ENCODE measurements around the gene ARHGAP45.

Gene ARHGAP45

GRCh38 chr19:1073063-1073955 lies 6.3 kb downstream of the ARHGAP45 start:
- DNase-seq = no peak

DNA sequence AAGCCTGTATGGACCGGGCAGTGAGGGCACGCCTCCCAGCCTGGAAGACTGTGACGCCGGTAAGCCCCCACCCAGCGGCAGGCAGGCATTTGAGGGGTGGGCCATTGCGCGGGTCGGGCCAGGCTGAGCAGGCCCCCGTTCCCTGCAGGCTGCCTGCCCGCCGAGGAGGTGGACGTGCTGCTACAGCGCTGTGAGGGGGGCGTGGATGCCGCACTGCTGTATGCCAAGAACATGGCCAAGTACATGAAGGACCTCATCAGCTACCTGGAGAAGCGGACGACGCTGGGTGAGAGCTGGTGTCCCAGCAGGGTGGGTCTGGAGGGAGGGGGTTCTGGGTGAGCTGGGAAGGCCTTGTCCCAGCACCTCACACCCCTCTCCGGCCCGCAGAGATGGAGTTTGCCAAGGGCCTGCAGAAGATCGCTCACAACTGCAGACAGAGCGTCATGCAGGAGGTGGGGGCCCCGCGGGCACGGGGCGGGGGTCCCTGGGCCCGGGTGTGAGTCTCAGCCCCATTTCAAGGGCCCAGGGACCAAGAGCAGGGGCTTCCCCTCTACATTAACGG lies 7.1 kb downstream of the ARHGAP45 start:
- no peak for DNase-seq

- peak; percentile 94 for DNase-seq
Observed at GRCh38 chr19:1074544-1075283, 7.7 kb downstream of the ARHGAP45 start.

GRCh38 chr19:1076046-1076386 lies 9.0 kb downstream of the ARHGAP45 start:
- no peak for DNase-seq

DNA sequence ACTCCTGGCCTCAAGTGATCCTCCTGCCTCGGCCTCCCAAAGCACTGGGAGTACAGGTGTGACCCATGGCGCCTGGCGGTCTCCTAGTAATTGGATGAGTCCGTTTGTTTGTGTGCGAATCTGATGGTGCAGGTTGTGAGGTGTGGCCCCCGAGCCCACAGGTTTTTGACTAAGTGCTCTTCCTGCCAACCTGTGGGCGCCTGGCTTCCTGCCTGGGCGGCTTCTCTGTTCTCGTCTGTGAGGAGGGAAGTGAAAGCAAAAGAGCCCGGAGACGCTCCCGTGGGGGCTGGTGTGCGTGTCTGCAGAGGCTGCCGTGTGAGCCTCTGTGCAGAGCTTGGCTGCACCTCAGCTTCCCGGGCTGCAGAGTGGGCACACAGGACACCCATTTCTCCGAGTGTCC lies 10.0 kb downstream of the ARHGAP45 start:
- DNase-seq = no peak

- DNase-seq = no peak
Observed at GRCh38 chr19:1079566-1080111, 12.7 kb downstream of the ARHGAP45 start.

- no peak for DNase-seq
Observed at GRCh38 chr19:1080360-1081161, 13.6 kb downstream of the ARHGAP45 start.

DNA sequence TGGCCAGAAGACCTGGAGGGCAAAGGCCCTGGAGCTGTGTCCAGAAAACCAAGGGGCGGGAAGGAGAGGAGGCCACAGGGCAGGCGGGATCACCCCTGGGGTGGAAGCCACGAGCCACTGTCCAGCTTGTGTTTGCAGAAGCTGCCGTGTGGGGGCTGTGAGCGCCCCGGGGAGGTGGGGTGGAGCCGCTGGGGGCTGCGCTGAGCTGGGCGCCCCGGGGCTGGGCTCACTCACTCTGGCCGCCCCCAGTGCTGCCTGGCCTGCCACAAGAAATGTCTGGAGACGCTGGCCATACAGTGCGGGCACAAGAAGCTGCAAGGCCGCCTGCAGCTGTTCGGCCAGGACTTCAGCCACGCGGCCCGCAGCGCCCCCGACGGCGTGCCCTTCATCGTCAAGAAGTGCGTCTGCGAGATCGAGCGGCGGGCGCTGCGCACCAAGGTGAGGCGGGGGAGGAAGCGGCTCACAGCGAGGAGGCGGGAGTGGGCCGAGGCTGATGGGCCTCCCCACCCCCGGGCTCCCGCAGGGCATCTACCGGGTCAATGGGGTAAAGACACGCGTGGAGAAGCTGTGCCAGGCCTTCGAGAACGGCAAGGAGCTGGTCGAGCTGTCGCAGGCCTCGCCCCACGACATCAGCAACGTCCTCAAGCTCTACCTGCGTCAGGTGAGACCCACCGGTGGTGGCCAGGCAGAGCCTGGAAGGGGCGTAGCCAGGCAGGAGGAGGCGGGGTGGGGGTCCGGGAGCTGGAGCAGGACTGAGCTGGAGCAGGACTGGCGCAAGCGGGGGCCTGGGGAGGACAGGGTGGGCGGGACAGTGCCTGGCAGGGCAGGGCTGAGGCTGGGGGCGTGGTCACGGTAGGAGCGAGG lies 14.6 kb downstream of the ARHGAP45 start:
- peak; percentile 55 for DNase-seq

- DNase-seq = peak; percentile 91
Observed at GRCh38 chr19:1082165-1082927, 15.4 kb downstream of the ARHGAP45 start.

GRCh38 chr19:1082928-1083816 lies 16.2 kb downstream of the ARHGAP45 start:
- no peak for DNase-seq

DNA sequence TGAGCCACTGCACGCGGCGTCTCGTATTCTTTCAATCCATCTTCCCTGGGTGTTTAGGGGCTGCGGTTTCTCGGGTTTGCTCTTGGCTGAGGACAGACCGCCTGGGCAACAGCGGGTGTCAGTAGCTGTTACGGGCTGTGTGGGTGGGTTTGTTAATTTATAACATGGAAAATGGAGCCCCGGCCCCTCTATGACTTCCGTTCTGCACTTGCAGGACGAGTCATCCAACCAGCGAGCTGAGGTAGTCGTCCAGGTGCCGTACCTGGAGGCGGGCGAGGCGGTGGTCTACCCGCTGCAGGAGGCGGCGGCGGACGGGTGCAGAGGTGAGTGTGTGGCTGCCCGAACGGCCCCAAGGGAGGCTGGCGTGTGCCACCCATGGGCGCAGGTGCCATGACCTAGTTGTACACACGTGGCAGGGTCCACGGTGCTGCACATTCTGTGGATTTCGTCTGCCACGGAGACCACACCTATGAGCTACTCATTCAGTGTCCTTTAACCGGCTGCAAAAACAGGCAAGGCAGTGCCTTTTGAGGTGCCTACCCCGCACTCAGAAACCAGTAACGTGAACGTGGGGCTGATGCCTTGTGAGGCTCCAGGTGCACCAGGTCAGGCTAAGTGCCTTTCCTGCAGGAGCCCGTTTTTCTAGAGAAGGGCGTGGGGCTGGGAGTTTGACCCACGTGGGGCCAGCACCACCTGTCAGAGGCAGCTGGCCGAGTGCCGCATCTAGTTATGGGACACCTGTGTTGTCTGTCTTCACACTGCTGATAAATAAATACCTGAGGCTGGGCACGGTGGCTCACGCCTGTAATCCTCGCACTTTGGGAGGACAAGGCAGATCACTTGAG lies 17.3 kb downstream of the ARHGAP45 start:
- DNase-seq = no peak

GRCh38 chr19:1085053-1085658 lies 18.2 kb downstream of the ARHGAP45 start:
- DNase-seq = no peak

DNA sequence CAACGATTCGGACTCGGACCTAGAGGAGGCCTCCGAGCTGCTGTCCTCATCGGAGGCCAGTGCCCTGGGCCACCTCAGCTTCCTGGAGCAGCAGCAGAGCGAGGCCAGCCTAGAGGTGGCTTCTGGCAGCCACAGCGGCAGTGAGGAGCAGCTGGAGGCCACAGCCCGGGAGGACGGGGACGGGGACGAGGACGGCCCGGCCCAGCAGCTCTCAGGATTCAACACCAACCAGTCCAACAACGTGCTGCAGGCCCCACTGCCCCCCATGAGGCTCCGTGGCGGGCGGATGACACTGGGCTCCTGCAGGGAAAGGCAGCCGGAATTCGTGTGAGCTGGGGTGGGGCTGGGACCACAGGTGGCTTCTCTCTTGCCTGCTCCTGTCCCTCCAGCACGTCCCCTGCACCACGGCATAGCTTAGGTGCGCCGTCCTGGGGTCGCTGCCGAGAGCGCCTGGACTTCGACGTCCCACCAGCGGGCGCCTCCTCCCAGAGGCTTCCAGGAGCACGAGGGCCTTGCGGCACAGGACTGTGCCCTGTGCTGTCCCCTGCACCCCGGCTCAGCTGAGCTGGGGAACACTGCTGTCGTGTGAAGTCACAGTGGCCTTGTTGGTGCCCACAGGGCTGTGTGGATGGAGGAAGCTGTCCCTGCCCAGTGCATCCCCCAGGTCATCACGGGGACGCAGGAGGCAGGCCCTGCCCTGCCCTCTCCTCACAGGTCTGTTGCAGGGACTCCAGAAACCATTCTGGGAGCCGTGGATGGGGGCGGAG lies 18.9 kb downstream of the ARHGAP45 start:
- DNase-seq = no peak

GRCh38 chr19:1086613-1087012 lies 19.6 kb downstream of the ARHGAP45 start:
- DNase-seq = no peak

DNA sequence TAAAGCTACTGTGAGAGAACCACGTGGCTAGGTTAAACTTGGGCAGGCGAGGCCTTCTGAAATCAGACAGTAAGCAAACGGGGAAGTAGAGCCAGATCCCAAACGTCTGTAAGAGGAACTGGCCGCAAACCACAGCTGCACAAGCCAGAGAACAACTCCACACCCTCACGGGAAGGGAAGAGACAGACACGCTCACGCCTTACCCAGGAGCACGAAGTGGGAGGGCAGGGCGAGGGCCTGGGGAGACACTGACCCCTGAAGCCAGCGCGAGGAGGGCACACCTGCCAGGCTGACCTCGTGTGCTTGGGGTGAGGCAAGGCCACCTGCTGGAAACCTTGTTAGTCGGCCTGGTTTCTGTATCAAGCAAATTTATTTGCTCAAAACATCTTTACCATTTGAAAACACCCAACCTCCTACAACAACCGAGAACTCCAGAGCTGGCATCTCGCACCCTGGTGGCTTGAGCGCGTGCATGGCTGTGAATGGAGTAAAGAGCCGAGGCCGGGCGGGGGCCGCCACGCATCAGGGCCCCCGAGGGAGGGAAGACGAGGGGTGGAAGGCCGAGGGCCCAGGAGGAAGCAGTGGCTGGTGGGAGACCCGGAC lies 20.9 kb downstream of the ARHGAP45 start:
- DNase-seq = no peak

DNA sequence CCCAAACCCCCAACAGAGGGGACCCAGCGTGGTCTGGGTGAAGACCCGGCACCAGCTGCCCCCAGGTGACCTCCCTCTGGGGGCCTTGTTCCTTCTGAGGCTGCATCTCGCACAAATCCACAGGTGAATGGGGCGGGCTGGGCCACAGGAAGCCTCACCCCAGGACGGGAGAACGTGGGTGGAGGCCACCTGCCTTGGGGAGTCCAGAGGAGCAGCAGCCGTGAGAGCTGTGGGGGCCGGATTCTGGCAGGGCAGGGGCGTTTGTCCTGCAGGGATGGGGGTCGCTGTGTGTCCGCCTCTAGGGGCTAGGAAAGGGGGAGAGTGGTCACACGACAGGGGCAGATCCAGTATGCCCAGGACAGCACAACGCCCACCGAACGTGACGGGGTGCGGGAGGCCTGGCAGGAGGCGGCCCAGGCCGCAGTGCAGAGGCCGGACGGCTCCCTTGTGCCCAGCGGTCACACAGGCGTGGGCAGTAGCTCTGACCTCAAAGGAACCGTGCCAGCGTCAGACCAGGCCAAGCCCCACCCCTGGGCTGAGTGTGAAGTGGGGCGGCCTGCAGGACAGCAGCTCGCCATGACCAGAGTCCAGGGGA lies 21.5 kb downstream of the ARHGAP45 start:
- no peak for DNase-seq

Measured in COR-L47 (cell line).